Measurements from ENCODE around the gene CRIP3. TPM values are rescaled to one million over a fixed set of nuclear protein-coding genes. Genes with fewer than 3 reads are reported as not detected.
"Not testable (repeated sequence)": the region's sequence is repeated elsewhere in the genome, so short reads cannot be mapped to it uniquely, and the experiment has no call there.

CRIP3 gene
- total RNA-seq, 4 donors from 2014 or later, result not detected

DNA sequence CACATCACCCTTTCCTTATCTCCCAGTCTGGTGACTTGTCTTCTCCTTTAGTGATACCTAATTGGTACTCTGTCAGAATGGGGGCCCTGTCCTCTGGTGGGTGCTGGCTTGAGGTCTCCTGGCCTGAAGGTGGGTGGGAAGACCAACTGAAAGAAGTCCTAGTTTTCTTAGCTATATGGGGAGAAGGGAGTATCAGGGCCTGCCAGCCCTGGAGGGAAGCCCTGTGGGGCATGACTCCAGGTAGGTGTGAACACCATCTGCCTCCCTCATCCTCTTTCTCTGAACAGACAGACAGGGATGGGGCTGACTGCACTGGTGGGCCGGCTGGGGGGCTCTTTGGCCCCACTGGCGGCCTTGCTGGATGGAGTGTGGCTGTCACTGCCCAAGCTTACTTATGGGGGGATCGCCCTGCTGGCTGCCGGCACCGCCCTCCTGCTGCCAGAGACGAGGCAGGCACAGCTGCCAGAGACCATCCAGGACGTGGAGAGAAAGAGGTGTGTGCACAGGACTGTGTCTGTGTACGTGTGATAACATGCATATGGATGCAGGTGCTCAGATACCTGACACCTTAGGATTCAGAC lies 4.8 kb downstream of the CRIP3 start:
- peaks cover 0 to 47% (median 0%) of the 10 kb centered on the region in 4 donors for H3K27me3 ChIP-seq
- intact Hi-C loops (cut with DNase I), result no loop called here
- H3K36me3 ChIP-seq, result no peaks in the 10 kb centered on the region
- DNase-seq (ENCODE audit: extremely low spot score), result no peak
- no peak for TF ChIP-seq POLR2AphosphoS5 (IDR thresholded peaks at IDR 0.05)
- no peak for TF ChIP-seq POLR2A (IDR thresholded peaks at IDR 0.05; ENCODE audit: low read depth)
- TF ChIP-seq, protein P1, sequence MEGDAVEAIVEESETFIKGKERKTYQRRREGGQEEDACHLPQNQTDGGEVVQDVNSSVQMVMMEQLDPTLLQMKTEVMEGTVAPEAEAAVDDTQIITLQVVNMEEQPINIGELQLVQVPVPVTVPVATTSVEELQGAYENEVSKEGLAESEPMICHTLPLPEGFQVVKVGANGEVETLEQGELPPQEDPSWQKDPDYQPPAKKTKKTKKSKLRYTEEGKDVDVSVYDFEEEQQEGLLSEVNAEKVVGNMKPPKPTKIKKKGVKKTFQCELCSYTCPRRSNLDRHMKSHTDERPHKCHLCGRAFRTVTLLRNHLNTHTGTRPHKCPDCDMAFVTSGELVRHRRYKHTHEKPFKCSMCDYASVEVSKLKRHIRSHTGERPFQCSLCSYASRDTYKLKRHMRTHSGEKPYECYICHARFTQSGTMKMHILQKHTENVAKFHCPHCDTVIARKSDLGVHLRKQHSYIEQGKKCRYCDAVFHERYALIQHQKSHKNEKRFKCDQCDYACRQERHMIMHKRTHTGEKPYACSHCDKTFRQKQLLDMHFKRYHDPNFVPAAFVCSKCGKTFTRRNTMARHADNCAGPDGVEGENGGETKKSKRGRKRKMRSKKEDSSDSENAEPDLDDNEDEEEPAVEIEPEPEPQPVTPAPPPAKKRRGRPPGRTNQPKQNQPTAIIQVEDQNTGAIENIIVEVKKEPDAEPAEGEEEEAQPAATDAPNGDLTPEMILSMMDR (IDR thresholded peaks at IDR 0.05), result no peak
- TF ChIP-seq EP300 (IDR thresholded peaks at IDR 0.05), result no peak
- 63% methylated on average over 2 of the region's 8 CpGs for WGBS
- peaks cover 10 to 12% (median 11%) of the 10 kb centered on the region in 4 donors for H3K4me1 ChIP-seq
- H3K4me3 ChIP-seq, result no peak overlapping the region
- H3K27ac ChIP-seq (replicated peaks in 1 of 4), result no peak overlapping the region
- no peaks in the 10 kb centered on the region for H3K9me3 ChIP-seq

DNA sequence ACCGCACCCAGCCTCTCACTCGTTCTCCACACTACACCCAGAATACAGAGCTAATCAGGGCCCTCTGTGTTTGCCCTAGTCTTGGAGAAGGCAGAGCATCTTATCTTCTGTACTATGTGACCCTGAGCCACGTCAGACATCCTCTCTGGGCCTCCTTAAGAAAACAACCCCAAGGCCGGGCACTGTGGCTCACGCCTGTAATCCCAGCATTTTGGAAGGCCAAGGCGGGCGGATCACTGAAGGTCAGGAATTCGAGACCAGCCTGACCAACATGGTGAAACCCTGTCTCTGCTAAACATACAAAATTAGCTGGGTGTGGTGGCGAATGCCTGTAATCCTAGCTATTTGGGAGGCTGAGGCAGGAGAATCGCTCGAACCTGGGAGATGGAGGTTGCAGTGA lies 5.6 kb downstream of the CRIP3 start:
- intact Hi-C loops (cut with DNase I); H3K36me3 ChIP-seq; H3K4me1 ChIP-seq; H3K9me3 ChIP-seq; H3K27ac ChIP-seq (replicated peaks in 1 of 4); H3K4me3 ChIP-seq; DNase-seq (ENCODE audit: extremely low spot score): not testable (repeated sequence)
- H3K27me3 ChIP-seq, result peaks cover 0 to 52% (median 0%) of the 10 kb centered on the region in 4 donors
- WGBS, result 89% methylated on average over 11 of the region's 11 CpGs

DNA sequence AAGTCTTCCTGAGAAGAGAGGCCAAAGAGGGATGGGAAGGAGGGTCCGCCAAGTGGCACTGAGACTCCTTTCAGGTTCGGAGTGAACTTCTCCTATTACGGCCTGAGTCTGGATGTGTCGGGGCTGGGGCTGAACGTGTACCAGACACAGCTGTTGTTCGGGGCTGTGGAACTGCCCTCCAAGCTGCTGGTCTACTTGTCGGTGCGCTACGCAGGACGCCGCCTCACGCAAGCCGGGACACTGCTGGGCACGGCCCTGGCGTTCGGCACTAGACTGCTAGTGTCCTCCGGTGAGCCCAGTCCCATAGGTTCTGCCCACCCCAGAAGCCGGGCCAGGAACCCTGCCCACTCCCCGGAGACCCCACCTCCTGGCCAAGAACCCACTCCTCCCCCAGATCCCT lies 6.5 kb downstream of the CRIP3 start:
- no peaks in the 10 kb centered on the region for H3K9me3 ChIP-seq

DNA sequence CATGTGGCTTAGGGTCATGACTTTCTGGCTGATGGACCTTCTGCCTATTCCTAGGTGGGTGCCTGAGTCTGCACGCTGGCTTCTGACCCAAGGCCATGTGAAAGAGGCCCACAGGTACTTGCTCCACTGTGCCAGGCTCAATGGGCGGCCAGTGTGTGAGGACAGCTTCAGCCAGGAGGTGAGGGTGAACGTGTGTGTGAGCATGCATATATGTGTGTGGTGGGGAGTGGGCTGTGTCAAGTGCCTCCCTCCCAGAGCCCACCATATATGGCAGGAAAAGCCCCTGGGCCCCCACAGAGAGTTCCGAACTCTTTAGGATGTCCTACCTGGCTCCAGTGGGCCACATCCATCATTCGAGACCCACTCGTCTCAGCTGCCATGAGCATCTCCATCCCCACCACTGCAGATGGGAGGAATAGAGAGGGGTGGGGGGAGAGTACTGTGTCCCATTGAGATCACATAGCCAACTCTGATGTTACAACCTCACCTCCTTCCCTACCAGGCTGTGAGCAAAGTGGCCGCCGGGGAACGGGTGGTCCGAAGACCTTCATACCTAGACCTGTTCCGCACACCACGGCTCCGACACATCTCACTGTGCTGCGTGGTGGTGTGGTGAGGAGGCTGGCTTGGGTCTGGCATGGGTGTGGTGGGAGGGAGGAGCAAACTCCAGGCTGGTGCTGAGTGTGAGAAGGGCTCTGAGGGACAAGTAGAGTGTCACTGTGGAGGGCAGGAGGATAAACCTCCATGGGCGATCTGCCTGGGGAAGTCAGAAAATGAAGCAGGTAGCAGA lies 7.3 kb downstream of the CRIP3 start:
- Histone ChIP-seq H3K36me3 (no peaks in the 10 kb centered on the region), H3K27me3 (peaks cover 0 to 45% (median 0%) of the 10 kb centered on the region in 4 donors), H3K4me3 (no peak overlapping the region), H3K27ac (replicated peaks in 1 of 4) (no peak overlapping the region), H3K9me3 (no peaks in the 10 kb centered on the region), H3K4me1 (peaks cover 0 to 5% (median 2%) of the 10 kb centered on the region in 4 donors)
- intact Hi-C loops (cut with DNase I), result no loop called here
- TF ChIP-seq POLR2AphosphoS5 (IDR thresholded peaks at IDR 0.05), result no peak
- no peak for DNase-seq (ENCODE audit: extremely low spot score)
- 90% methylated on average over 13 of the region's 15 CpGs for WGBS

More for the DNA sequence above, 6.5 kb downstream of the CRIP3 start:
- H3K27ac ChIP-seq (replicated peaks in 1 of 4), result no peak overlapping the region
- H3K4me3 ChIP-seq, result no peak overlapping the region
- peaks cover 0 to 49% (median 0%) of the 10 kb centered on the region in 4 donors for H3K27me3 ChIP-seq
- peaks cover 0 to 5% (median 2%) of the 10 kb centered on the region in 4 donors for H3K4me1 ChIP-seq
- TF ChIP-seq EP300 (IDR thresholded peaks at IDR 0.05) (no peak), POLR2AphosphoS5 (IDR thresholded peaks at IDR 0.05) (no peak), POLR2A (IDR thresholded peaks at IDR 0.05; ENCODE audit: low read depth) (no peak)
- TF ChIP-seq, protein P1 (IDR thresholded peaks at IDR 0.05), result no peak
- no peaks in the 10 kb centered on the region for H3K36me3 ChIP-seq
- WGBS, result 81% methylated on average over 10 of the region's 19 CpGs
- no peak for DNase-seq (ENCODE audit: extremely low spot score)
- intact Hi-C loops (cut with DNase I), result no loop called here

DNA sequence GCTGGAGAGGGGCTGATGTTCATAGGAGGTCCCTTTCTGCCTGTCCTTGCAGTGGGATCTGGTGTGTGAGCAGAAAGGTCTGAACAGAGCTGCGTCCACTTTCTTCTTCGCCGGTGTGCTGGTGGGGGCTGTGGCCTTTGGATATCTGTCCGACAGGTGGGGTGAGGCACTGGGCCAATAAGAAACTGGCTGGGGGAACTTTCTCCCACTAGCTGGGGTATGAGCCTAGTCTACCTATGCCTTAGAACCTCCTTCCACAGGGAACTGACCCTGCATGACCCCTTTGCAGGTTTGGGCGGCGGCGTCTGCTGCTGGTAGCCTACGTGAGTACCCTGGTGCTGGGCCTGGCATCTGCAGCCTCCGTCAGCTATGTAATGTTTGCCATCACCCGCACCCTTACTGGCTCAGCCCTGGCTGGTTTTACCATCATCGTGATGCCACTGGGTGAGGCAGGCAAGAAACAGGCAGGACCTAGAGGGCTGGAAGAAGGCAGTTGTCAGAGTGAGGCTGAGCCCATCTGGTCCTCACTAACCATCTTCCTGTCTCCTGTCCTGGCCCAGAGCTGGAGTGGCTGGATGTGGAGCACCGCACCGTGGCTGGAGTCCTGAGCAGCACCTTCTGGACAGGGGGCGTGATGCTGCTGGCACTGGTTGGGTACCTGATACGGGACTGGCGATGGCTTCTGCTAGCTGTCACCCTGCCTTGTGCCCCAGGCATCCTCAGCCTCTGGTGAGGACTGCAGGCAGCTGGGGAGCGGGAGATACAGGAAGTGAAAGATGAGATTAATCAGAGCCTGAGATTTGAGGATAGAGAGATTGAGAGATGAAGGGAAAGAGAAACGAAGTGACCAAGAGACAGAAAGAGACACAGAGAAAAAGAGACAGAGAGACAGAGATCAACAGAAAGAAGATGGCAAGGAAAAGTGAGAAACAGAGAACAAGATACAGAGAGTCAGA lies 9.0 kb downstream of the CRIP3 start:
- no peak overlapping the region for H3K27ac ChIP-seq (replicated peaks in 1 of 4)
- no peak for DNase-seq (ENCODE audit: extremely low spot score)
- TF ChIP-seq, protein P1 (IDR thresholded peaks at IDR 0.05), result no peak
- no peak for TF ChIP-seq POLR2AphosphoS5 (IDR thresholded peaks at IDR 0.05)
- TF ChIP-seq POLR2A (IDR thresholded peaks at IDR 0.05; ENCODE audit: low read depth), result no peak
- no peak for TF ChIP-seq EP300 (IDR thresholded peaks at IDR 0.05)
- no peaks in the 10 kb centered on the region for H3K9me3 ChIP-seq
- intact Hi-C loops (cut with DNase I), result no loop called here
- peaks cover 0 to 5% (median 2%) of the 10 kb centered on the region in 4 donors for H3K4me1 ChIP-seq
- WGBS, result 81% methylated on average over 13 of the region's 18 CpGs
- peaks cover 0 to 39% (median 0%) of the 10 kb centered on the region in 4 donors for H3K27me3 ChIP-seq
- H3K36me3 ChIP-seq, result no peaks in the 10 kb centered on the region
- H3K4me3 ChIP-seq, result no peak overlapping the region

Measured in esophagus muscularis mucosa (tissue), 4 donors.